ENCODE measurements around the gene DCAF12. TPM values are rescaled to one million over a fixed set of nuclear protein-coding genes. Genes with fewer than 3 reads are reported as not detected.

Gene DCAF12
- total RNA-seq, 1 experiment from 2014 or later, result 38.3 TPM

DNA sequence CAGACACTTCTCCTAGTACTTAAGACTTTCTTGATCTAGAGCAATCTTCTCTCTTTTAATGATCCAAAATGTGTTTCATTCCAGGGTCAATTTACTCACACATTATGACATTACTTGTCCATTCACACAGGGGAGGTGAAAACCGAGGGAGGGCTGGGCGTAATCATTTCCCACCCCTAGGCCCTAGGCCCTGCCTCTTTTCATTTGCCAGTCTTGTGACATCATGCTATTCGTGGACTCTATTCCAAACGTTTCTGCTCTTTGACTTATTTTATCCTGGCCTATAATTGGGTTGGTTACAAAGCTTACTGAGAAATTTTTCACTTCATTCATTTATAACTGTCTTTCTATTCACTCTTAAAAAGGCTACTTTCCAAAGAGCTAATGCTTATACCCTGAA lies 2.4 kb downstream of the DCAF12 start:
- Histone ChIP-seq H3K4me3 (ENCODE audit: low read depth in 2 of 2, low read length in 2 of 2) (no peak overlapping the region), H3K27ac (ENCODE audit: low read length) (no peak overlapping the region), H3K36me3 (ENCODE audit: control insufficient read depth, insufficient read depth, low read length) (peaks cover 8% of the 10 kb centered on the region), H3K4me1 (ENCODE audit: control insufficient read depth, insufficient read depth, low read length) (peaks cover 17% of the 10 kb centered on the region), H3K9me3 (ENCODE audit: control insufficient read depth, insufficient read depth, low read depth, low read length) (no peaks in the 10 kb centered on the region), H3K27me3 (ENCODE audit: control insufficient read depth, insufficient read depth, low read length) (no peaks in the 10 kb centered on the region)
- ATAC-seq (no peak), DNase-seq (ENCODE audit: low read depth, low spot score) (no peak)
- ChIA-PET CTCF (no interaction called here), POLR2A (no interaction called here)
- TSS peak; percentile 60 for BruUV-seq (replicated peaks)
- intact Hi-C loops (cut with micrococcal nuclease; ENCODE audit: unreplicated experiment), result loop anchor here (5.0 kb wide), 1 partner anchor 52 kb away; no protein-coding TSS in a partner anchor
- TF ChIP-seq, protein P1, sequence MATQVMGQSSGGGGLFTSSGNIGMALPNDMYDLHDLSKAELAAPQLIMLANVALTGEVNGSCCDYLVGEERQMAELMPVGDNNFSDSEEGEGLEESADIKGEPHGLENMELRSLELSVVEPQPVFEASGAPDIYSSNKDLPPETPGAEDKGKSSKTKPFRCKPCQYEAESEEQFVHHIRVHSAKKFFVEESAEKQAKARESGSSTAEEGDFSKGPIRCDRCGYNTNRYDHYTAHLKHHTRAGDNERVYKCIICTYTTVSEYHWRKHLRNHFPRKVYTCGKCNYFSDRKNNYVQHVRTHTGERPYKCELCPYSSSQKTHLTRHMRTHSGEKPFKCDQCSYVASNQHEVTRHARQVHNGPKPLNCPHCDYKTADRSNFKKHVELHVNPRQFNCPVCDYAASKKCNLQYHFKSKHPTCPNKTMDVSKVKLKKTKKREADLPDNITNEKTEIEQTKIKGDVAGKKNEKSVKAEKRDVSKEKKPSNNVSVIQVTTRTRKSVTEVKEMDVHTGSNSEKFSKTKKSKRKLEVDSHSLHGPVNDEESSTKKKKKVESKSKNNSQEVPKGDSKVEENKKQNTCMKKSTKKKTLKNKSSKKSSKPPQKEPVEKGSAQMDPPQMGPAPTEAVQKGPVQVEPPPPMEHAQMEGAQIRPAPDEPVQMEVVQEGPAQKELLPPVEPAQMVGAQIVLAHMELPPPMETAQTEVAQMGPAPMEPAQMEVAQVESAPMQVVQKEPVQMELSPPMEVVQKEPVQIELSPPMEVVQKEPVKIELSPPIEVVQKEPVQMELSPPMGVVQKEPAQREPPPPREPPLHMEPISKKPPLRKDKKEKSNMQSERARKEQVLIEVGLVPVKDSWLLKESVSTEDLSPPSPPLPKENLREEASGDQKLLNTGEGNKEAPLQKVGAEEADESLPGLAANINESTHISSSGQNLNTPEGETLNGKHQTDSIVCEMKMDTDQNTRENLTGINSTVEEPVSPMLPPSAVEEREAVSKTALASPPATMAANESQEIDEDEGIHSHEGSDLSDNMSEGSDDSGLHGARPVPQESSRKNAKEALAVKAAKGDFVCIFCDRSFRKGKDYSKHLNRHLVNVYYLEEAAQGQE (IDR thresholded peaks at IDR 0.05; ENCODE audit: insufficient read depth in 1 of 2, low read depth in 2 of 2, low read length in 1 of 2), result no peak
- TF ChIP-seq, protein P2, sequence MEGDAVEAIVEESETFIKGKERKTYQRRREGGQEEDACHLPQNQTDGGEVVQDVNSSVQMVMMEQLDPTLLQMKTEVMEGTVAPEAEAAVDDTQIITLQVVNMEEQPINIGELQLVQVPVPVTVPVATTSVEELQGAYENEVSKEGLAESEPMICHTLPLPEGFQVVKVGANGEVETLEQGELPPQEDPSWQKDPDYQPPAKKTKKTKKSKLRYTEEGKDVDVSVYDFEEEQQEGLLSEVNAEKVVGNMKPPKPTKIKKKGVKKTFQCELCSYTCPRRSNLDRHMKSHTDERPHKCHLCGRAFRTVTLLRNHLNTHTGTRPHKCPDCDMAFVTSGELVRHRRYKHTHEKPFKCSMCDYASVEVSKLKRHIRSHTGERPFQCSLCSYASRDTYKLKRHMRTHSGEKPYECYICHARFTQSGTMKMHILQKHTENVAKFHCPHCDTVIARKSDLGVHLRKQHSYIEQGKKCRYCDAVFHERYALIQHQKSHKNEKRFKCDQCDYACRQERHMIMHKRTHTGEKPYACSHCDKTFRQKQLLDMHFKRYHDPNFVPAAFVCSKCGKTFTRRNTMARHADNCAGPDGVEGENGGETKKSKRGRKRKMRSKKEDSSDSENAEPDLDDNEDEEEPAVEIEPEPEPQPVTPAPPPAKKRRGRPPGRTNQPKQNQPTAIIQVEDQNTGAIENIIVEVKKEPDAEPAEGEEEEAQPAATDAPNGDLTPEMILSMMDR (IDR thresholded peaks at IDR 0.05), result no peak
- TF ChIP-seq SIN3A (IDR thresholded peaks at IDR 0.05; ENCODE audit: borderline replicate concordance, insufficient read depth, low read depth, low read length) (no peak), POLR2AphosphoS5 (IDR thresholded peaks at IDR 0.05; ENCODE audit: low read depth, low read length) (no peak), TCF7L2 (IDR thresholded peaks at IDR 0.05; ENCODE audit: low read depth, low read length) (no peak)
- in situ Hi-C loops (cut with HindIII; ENCODE audit: low pct_unique_long_range_greater_than_20kb, low sequenced_read_pairs), result no loop called here

DNA sequence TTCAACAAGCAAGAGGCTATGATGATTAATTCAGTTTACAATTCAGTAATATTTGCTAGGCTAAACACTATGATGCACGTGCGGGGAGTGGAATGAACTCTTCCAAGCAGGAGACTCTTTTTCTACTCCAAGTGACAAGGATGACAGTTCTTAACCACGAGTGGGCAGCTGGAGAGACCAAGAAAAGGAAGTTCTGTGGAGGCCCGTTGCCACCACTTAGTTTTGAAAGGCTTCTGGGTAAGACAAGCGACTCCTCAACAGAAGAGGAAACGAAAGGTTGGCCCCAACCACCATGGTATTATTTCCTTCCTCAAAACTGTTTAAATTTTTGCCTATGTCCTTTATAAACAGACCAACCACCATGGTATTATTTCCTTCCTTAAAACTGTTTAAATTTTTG lies 2.8 kb downstream of the DCAF12 start:
- intact Hi-C loops (cut with micrococcal nuclease; ENCODE audit: unreplicated experiment), result loop anchor here (5.0 kb wide), 1 partner anchor 51 kb away; no protein-coding TSS in a partner anchor
- H3K27ac ChIP-seq (ENCODE audit: low read length), result no peak overlapping the region
- H3K4me3 ChIP-seq (ENCODE audit: low read depth in 2 of 2, low read length in 2 of 2), result no peak overlapping the region
- no peaks in the 10 kb centered on the region for H3K27me3 ChIP-seq (ENCODE audit: control insufficient read depth, insufficient read depth, low read length)
- ATAC-seq (no peak), DNase-seq (ENCODE audit: low read depth, low spot score) (no peak)
- H3K36me3 ChIP-seq (ENCODE audit: control insufficient read depth, insufficient read depth, low read length), result peaks cover 11% of the 10 kb centered on the region
- in situ Hi-C loops (cut with HindIII; ENCODE audit: low pct_unique_long_range_greater_than_20kb, low sequenced_read_pairs), result no loop called here
- ChIA-PET CTCF (no interaction called here), POLR2A (no interaction called here)
- BruUV-seq (replicated peaks), result no TSS peak
- no peak for TF ChIP-seq TCF7L2 (IDR thresholded peaks at IDR 0.05; ENCODE audit: low read depth, low read length)
- TF ChIP-seq SIN3A (IDR thresholded peaks at IDR 0.05; ENCODE audit: borderline replicate concordance, insufficient read depth, low read depth, low read length), result no peak
- TF ChIP-seq, protein P1 (IDR thresholded peaks at IDR 0.05; ENCODE audit: insufficient read depth in 1 of 2, low read depth in 2 of 2, low read length in 1 of 2), result no peak
- TF ChIP-seq POLR2AphosphoS5 (IDR thresholded peaks at IDR 0.05; ENCODE audit: low read depth, low read length), result no peak
- TF ChIP-seq, protein P2 (IDR thresholded peaks at IDR 0.05), result no peak
- H3K9me3 ChIP-seq (ENCODE audit: control insufficient read depth, insufficient read depth, low read depth, low read length), result no peaks in the 10 kb centered on the region
- peaks cover 17% of the 10 kb centered on the region for H3K4me1 ChIP-seq (ENCODE audit: control insufficient read depth, insufficient read depth, low read length)

Data from Panc1 (cell line).